Measurements from ENCODE around the gene ANXA6. TPM values are rescaled to one million over a fixed set of nuclear protein-coding genes. Genes with fewer than 3 reads are reported as not detected.

The ANXA6 gene
- total RNA-seq, 4 donors from 2014 or later: 91.6 to 164 (median 142) TPM

GRCh38 chr5:151153300-151153699, 4.3 kb downstream of the ANXA6 start:
- DNase-seq (no peak), ATAC-seq (no peak)
- in situ Hi-C loops (cut with MboI; ENCODE audit: low sequenced_read_pairs in 4 of 4) (no loop called here), intact Hi-C loops (cut with DNase I; ENCODE audit: low total_unique reads) (no loop called here)
- Histone ChIP-seq H3K27me3 (no peaks in the 10 kb centered on the region), H3K4me1 (peaks cover 61 to 65% of the 10 kb centered on the region in 2 donors), H3K4me3 (no peak overlapping the region), H3K9me3 (no peaks in the 10 kb centered on the region), H3K27ac (peak overlapping the region; percentile 2 to 68 (median 32)), H3K36me3 (no peaks in the 10 kb centered on the region)
- TF ChIP-seq CTCF (IDR thresholded peaks at IDR 0.05 in 4 of 5, conservative IDR thresholded peaks at IDR 0.05 in 1 of 5): no peak
- no peak for TF ChIP-seq POLR2A (IDR thresholded peaks at IDR 0.05)

- in situ Hi-C loops (cut with MboI; ENCODE audit: low sequenced_read_pairs in 4 of 4): no loop called here
- H3K27me3 ChIP-seq: no peaks in the 10 kb centered on the region
Observed at GRCh38 chr5:151151793-151152192, 5.8 kb downstream of the ANXA6 start.

GRCh38 chr5:151151263-151151660, 6.3 kb downstream of the ANXA6 start:
- ATAC-seq: no peak
- Histone ChIP-seq H3K9me3 (no peaks in the 10 kb centered on the region), H3K27me3 (no peaks in the 10 kb centered on the region), H3K4me3 (no peak overlapping the region), H3K36me3 (no peaks in the 10 kb centered on the region), H3K27ac (peak overlapping the region; percentile 58 to 68 (median 64)), H3K4me1 (peaks cover 70 to 71% of the 10 kb centered on the region in 2 donors)
- TF ChIP-seq CTCF (IDR thresholded peaks at IDR 0.05 in 4 of 5, conservative IDR thresholded peaks at IDR 0.05 in 1 of 5) (no peak), POLR2A (IDR thresholded peaks at IDR 0.05) (no peak)
- intact Hi-C loops (cut with DNase I; ENCODE audit: low total_unique reads): no loop called here
- in situ Hi-C loops (cut with MboI; ENCODE audit: low sequenced_read_pairs in 4 of 4): no loop called here
- no peak for DNase-seq

More at GRCh38 chr5:151151793-151152192, 5.8 kb downstream of the ANXA6 start:
- H3K36me3 ChIP-seq: no peaks in the 10 kb centered on the region
- H3K27ac ChIP-seq: peak overlapping the region; percentile 58 to 68 (median 64)
- DNase-seq: no peak
- no peak for TF ChIP-seq CTCF (IDR thresholded peaks at IDR 0.05 in 4 of 5, conservative IDR thresholded peaks at IDR 0.05 in 1 of 5)
- no peak for TF ChIP-seq POLR2A (IDR thresholded peaks at IDR 0.05)
- peaks cover 70 to 72% of the 10 kb centered on the region in 2 donors for H3K4me1 ChIP-seq
- intact Hi-C loops (cut with DNase I; ENCODE audit: low total_unique reads): no loop called here
- H3K4me3 ChIP-seq: no peak overlapping the region
- ATAC-seq: no peak
- H3K9me3 ChIP-seq: no peaks in the 10 kb centered on the region

GRCh38 chr5:151150471-151151262, 6.9 kb downstream of the ANXA6 start:
- peaks cover 70 to 71% of the 10 kb centered on the region in 2 donors for H3K4me1 ChIP-seq
- no peaks in the 10 kb centered on the region for H3K9me3 ChIP-seq
- intact Hi-C loops (cut with DNase I; ENCODE audit: low total_unique reads): no loop called here
- H3K4me3 ChIP-seq: no peak overlapping the region
- in situ Hi-C loops (cut with MboI; ENCODE audit: low sequenced_read_pairs in 4 of 4): no loop called here
- H3K36me3 ChIP-seq: no peaks in the 10 kb centered on the region
- TF ChIP-seq CTCF (IDR thresholded peaks at IDR 0.05 in 4 of 5, conservative IDR thresholded peaks at IDR 0.05 in 1 of 5): no peak
- TF ChIP-seq POLR2A (IDR thresholded peaks at IDR 0.05): no peak
- no peaks in the 10 kb centered on the region for H3K27me3 ChIP-seq
- H3K27ac ChIP-seq: peak overlapping the region; percentile 58 to 68 (median 64)
- DNase-seq (no peak), ATAC-seq (no peak)

All from gastrocnemius medialis (tissue), 4 donors.